Esophagus muscularis mucosa (tissue), 4 donors: Measurements from ENCODE around the gene KCNAB3. TPM values are rescaled to one million over a fixed set of nuclear protein-coding genes. Genes with fewer than 3 reads are reported as not detected.

Experiments
- DNase-seq: peaks from one replicate; pipeline ENCODE4 v3.0.0-alpha.2; 2017; ENCODE audit errors: extremely low spot score
- H3K27ac ChIP-seq, 4 donors: fragments of 200-600 bp; sonication (generic); replicated peaks in 1 of 4; 1 replicate in 3 of 4; 2 replicates in 1 of 4; pipeline ENCODE4 v1.5.1; 2016 to 2019; ENCODE audit warnings: mild to moderate bottlenecking in 1 of 4
- H3K27me3 ChIP-seq, 4 donors: fragments of 200-600 bp; sonication (generic); one replicate each; pipeline versions ENCODE4 v1.5.1 to v1.6.0; 2016 to 2019
- H3K36me3 ChIP-seq, 4 donors: fragments of 200-600 bp; sonication (generic); one replicate each; pipeline ENCODE4 v1.5.1; 2016 to 2019
- H3K4me1 ChIP-seq, 4 donors: fragments of 200-600 bp; sonication (generic); one replicate each; pipeline ENCODE4 v1.5.1; 2016 to 2019
- H3K4me3 ChIP-seq, 4 donors: fragments of 200-600 bp; sonication (generic); 1 replicate in 2 of 4; 2 replicates in 2 of 4; pipeline ENCODE4 v1.5.1; 2016 to 2019; ENCODE audit warnings: mild to moderate bottlenecking in 4 of 4, moderate library complexity in 1 of 4
- H3K9me3 ChIP-seq, 4 donors: fragments of 200-600 bp; sonication (generic); 1 replicate in 3 of 4; 2 replicates in 1 of 4; pipeline ENCODE4 v1.5.1; 2016 to 2019
- EP300 ChIP-seq: sonication (generic); formaldehyde crosslinking; IDR thresholded peaks from one replicate; pipeline ENCODE4 v1.6.1; 2017; ENCODE audit warnings: antibody characterized with exemption
- POLR2A ChIP-seq: fragments of 450-650 bp; IDR thresholded peaks from one replicate; pipeline ENCODE4 v1.6.1; 2017; ENCODE audit warnings: antibody characterized with exemption, moderate library complexity, mild to moderate bottlenecking, low read depth
- POLR2AphosphoS5 ChIP-seq, 2 donors: sonication (generic); formaldehyde crosslinking; IDR thresholded peaks; one replicate each; pipeline ENCODE4 v1.6.1; 2017; ENCODE audit warnings: antibody characterized with exemption in 2 of 2
- WGBS: methylation state at CpG from one replicate; pipeline ENCODE4 v1.1.5; 2018; 5-methylcytosine and 5-hydroxymethylcytosine counted together
- intact Hi-C: fragments of 100-400 bp; cut with DNase I; formaldehyde crosslinking; loops from one replicate; pipeline ENCODE4 v1.15.1; 2023
- total RNA-seq, 4 donors: library from RNA; depleted of rRNA; stranded (reverse); fragments of >200 nt; gene quantifications; one replicate each; pipeline versions ENCODE4 v1.1.0 to v1.2.1, GENCODE V29; 2016
- TF ChIP-seq, protein P1 (sequence below), 3 experiments: fragments of 200-600 bp in 2 of 3; fragments of 450-650 bp in 1 of 3; sonication (generic) in 2 of 3; IDR thresholded peaks; one replicate each; pipeline ENCODE4 v1.5.1; 2017 to 2019; ENCODE audit warnings: antibody characterized with exemption in 3 of 3, mild to moderate bottlenecking in 2 of 3, moderate library complexity in 1 of 3

The KCNAB3 gene
- total RNA-seq, 4 donors from 2014 or later = 0.23 to 1.2 (median 0.41) TPM

GRCh38 chr17:7916385-7916682 is 13.3 kb downstream of the KCNAB3 start:
- DNase-seq = no peak
- TF ChIP-seq, protein P1, sequence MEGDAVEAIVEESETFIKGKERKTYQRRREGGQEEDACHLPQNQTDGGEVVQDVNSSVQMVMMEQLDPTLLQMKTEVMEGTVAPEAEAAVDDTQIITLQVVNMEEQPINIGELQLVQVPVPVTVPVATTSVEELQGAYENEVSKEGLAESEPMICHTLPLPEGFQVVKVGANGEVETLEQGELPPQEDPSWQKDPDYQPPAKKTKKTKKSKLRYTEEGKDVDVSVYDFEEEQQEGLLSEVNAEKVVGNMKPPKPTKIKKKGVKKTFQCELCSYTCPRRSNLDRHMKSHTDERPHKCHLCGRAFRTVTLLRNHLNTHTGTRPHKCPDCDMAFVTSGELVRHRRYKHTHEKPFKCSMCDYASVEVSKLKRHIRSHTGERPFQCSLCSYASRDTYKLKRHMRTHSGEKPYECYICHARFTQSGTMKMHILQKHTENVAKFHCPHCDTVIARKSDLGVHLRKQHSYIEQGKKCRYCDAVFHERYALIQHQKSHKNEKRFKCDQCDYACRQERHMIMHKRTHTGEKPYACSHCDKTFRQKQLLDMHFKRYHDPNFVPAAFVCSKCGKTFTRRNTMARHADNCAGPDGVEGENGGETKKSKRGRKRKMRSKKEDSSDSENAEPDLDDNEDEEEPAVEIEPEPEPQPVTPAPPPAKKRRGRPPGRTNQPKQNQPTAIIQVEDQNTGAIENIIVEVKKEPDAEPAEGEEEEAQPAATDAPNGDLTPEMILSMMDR (IDR thresholded peaks at IDR 0.05) = no peak
- TF ChIP-seq POLR2AphosphoS5 (IDR thresholded peaks at IDR 0.05) = peak in 1 of 2 donors; percentile 12
- intact Hi-C loops = no loop called here
- 48% methylated on average over 13 of the region's 15 CpGs for WGBS
- Histone ChIP-seq H3K27me3 (no peaks in the 10 kb centered on the region), H3K9me3 (no peaks in the 10 kb centered on the region), H3K36me3 (peaks cover 0 to 11% (median 7%) of the 10 kb centered on the region in 4 donors), H3K27ac (peak overlapping the region; percentile 92 to 95 (median 95)), H3K4me1 (peaks cover 24 to 29% (median 27%) of the 10 kb centered on the region in 4 donors), H3K4me3 (peak overlapping the region; percentile 62 to 84 (median 66))

DNA sequence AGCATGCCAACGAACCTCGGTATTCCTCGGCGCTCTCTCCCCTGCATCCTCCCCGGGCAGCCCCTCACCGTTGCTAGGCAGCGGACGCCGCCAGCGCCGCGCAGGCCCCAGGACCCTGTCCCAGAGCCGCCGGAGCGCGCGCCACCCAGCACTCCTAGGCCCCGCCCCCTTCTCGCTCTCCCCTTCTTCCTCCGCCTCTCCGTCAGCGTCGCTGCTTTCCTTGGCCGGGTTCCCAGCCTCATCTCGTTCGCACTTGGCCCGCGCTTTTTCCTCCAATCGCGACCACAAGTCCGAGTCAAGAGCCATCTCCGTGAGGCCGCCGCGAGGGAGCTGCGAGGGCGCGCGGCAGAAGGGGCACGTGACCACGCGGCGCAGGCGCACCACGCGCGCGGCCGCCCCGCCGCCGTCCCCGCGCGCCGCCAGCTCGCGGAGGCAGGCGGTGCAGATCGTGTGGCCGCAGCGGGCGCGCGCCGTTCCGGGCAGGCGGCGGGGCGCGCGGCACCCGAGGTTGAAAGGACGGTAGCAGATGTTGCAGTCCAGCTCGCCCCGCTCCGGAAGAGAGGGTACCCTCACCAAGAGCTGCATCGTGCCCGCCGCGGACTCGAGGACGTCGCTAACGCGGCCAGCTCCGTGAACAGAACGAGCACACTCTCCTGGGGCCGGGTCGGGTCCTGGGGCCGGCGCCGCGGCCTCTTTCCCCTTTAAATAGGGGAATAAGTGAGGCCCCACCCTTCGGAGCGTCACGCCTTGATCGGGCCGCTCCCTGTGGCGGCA is 13.9 kb downstream of the KCNAB3 start, which contains the start of gene RNF227:
TSS of gene RNF227 (minus strand) at position 679 of the 774 bp plus-strand sequence. CDS start at position 585, 94 bp downstream.
- TF ChIP-seq EP300 (no peak), POLR2A (no peak), POLR2AphosphoS5 (IDR thresholded peaks at IDR 0.05) (peak; percentile 50 to 69)
- TF ChIP-seq, protein P1 (IDR thresholded peaks at IDR 0.05) = peak in 1 of 3 experiments; percentile 20
- Histone ChIP-seq H3K27me3 (no peaks in the 10 kb centered on the region), H3K9me3 (no peaks in the 10 kb centered on the region), H3K4me1 (peaks cover 24 to 29% (median 27%) of the 10 kb centered on the region in 4 donors), H3K4me3 (peak within 1 kb of the TSS; percentile 62 to 84 (median 66)), H3K36me3 (peaks cover 0 to 16% (median 11%) of the 10 kb centered on the region in 4 donors), H3K27ac (peak within 1 kb of the TSS; percentile 92 to 95 (median 95))
- intact Hi-C loops = no loop called here
- 0% methylated on average over 37 of the region's 100 CpGs for WGBS
- DNase-seq = peak; percentile 98

DNA sequence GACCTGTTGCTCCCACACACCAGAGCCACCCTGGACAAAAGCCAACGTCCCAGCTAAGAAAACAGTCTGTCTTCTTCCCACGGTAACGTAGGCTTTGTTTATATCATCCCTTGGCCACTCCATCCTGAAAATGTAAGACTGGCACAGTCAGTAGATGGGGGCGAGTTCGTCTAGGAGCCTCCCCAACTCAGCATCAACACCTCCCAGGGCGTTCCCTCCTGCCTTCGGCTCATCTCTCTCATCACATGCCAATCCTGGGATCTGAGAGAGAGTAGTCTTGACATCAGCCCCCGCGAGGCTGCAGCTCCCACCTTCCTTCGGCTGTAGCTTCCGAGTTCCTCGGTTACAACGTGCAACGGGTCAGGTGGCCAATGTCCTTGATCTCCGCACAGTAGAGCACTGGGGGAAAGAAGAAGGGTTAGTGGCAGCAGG is 14.5 kb downstream of the KCNAB3 start:
- WGBS = 3% methylated on average over 14 of the region's 15 CpGs
- Histone ChIP-seq H3K4me1 (peaks cover 24 to 29% (median 27%) of the 10 kb centered on the region in 4 donors), H3K4me3 (peak overlapping the region; percentile 62 to 84 (median 66)), H3K27ac (peak overlapping the region; percentile 92 to 95 (median 95)), H3K9me3 (no peaks in the 10 kb centered on the region), H3K27me3 (no peaks in the 10 kb centered on the region), H3K36me3 (peaks cover 0 to 22% (median 17%) of the 10 kb centered on the region in 4 donors)
- DNase-seq = no peak
- intact Hi-C loops = no loop called here
- TF ChIP-seq EP300 = no peak
- TF ChIP-seq POLR2A = no peak
- no peak for TF ChIP-seq POLR2AphosphoS5 (IDR thresholded peaks at IDR 0.05)
- TF ChIP-seq, protein P1 (IDR thresholded peaks at IDR 0.05) = no peak

- peaks cover 21 to 44% (median 39%) of the 10 kb centered on the region in 4 donors for H3K36me3 ChIP-seq
- no peak for DNase-seq
- intact Hi-C loops = loop anchor here (2.0 to 5.0 kb wide), 2 partner anchors 76 to 144 kb away; no protein-coding TSS in a partner anchor
- peaks cover 24 to 29% (median 27%) of the 10 kb centered on the region in 4 donors for H3K4me1 ChIP-seq
- H3K9me3 ChIP-seq = no peaks in the 10 kb centered on the region
- H3K4me3 ChIP-seq = no peak overlapping the region
- TF ChIP-seq POLR2A = no peak
- TF ChIP-seq, protein P1 (IDR thresholded peaks at IDR 0.05) = peak; percentile 66 to 83 (median 71)
- H3K27ac ChIP-seq = no peak overlapping the region
- H3K27me3 ChIP-seq = no peaks in the 10 kb centered on the region
- 42% methylated on average over 3 of the region's 3 CpGs for WGBS
These were observed 16.6 kb downstream of the KCNAB3 start for GRCh38 chr17:7912927-7913524.
